Lower leg skin (tissue), 4 donors: ENCODE measurements around the gene TCERG1L. TPM values are rescaled to one million over a fixed set of nuclear protein-coding genes. Genes with fewer than 3 reads are reported as not detected.

Experiments
- DNase-seq, 2 donors: peaks; one replicate each; pipeline ENCODE4 v3.0.0-alpha.2; 2019; ENCODE audit warnings: low spot score in 2 of 2
- H3K4me3 ChIP-seq: fragments of 200-600 bp; sonication (generic); 2 replicates; pipeline ENCODE4 v1.5.1; 2017; ENCODE audit warnings: mild to moderate bottlenecking, low read depth; ENCODE audit not compliant: poor library complexity, severe bottlenecking
- CTCF ChIP-seq, 3 donors: fragments of 450-650 bp; IDR thresholded peaks; one replicate each; pipeline ENCODE4 v1.5.1; 2016; ENCODE audit warnings: antibody characterized with exemption in 3 of 3, mild to moderate bottlenecking in 3 of 3, moderate library complexity in 2 of 3
- POLR2A ChIP-seq, 2 donors: fragments of 450-650 bp; IDR thresholded peaks; one replicate each; pipeline ENCODE4 v1.6.1; 2016 to 2017; ENCODE audit warnings: antibody characterized with exemption in 2 of 2, mild to moderate bottlenecking in 1 of 2, moderate library complexity in 1 of 2
- WGBS, 2 donors: methylation state at CpG; one replicate each; pipeline ENCODE4 v1.1.5; 2018; 5-methylcytosine and 5-hydroxymethylcytosine counted together
- intact Hi-C: fragments of 100-400 bp; cut with DNase I; formaldehyde crosslinking; loops from one replicate; pipeline ENCODE4 v1.15.0; 2023; ENCODE audit warnings: low total_unique reads
- total RNA-seq, 4 donors: library from RNA; depleted of rRNA; stranded (reverse); fragments of >200 nt; gene quantifications; one replicate each; pipeline ENCODE4 v1.1.0, GENCODE V29; 2016

Gene TCERG1L
- total RNA-seq, 4 donors from 2014 or later, result 0.57 to 1.1 (median 0.90) TPM

GRCh38 chr10:131110241-131110783 is 201.2 kb downstream of the TCERG1L start:
- no peak for TF ChIP-seq POLR2A (IDR thresholded peaks at IDR 0.05)
- TF ChIP-seq CTCF (IDR thresholded peaks at IDR 0.05), result no peak
- no peak overlapping the region for H3K4me3 ChIP-seq
- intact Hi-C loops, result no loop called here
- 88 to 89% methylated on average over 11 of the region's 11 CpGs for WGBS, 2 donors
- no peak for DNase-seq

GRCh38 chr10:131109726-131110125 is 201.8 kb downstream of the TCERG1L start:
- H3K4me3 ChIP-seq, result no peak overlapping the region
- 85 to 89% methylated on average over 16 of the region's 16 CpGs for WGBS, 2 donors
- intact Hi-C loops, result no loop called here
- TF ChIP-seq POLR2A (IDR thresholded peaks at IDR 0.05) (no peak), CTCF (IDR thresholded peaks at IDR 0.05) (no peak)
- no peak for DNase-seq

- intact Hi-C loops, result no loop called here
- DNase-seq, result no peak
- TF ChIP-seq CTCF (IDR thresholded peaks at IDR 0.05) (no peak), POLR2A (IDR thresholded peaks at IDR 0.05) (no peak)
- WGBS, 2 donors, result 86 to 89% methylated on average over 19 of the region's 19 CpGs
- H3K4me3 ChIP-seq, result no peak overlapping the region
Observed at GRCh38 chr10:131109291-131109690, 202.2 kb downstream of the TCERG1L start.

GRCh38 chr10:131107970-131108369 is 203.6 kb downstream of the TCERG1L start:
- TF ChIP-seq CTCF (IDR thresholded peaks at IDR 0.05) (no peak), POLR2A (IDR thresholded peaks at IDR 0.05) (no peak)
- WGBS, 2 donors, result 69 to 76% methylated on average over 9 of the region's 9 CpGs
- no peak overlapping the region for H3K4me3 ChIP-seq
- intact Hi-C loops, result no loop called here
- DNase-seq, result no peak

- WGBS, 2 donors, result 56 to 62% methylated on average over 13 of the region's 13 CpGs
- DNase-seq, result no peak
- intact Hi-C loops, result no loop called here
Observed at GRCh38 chr10:131102676-131103075, 208.8 kb downstream of the TCERG1L start.

More at GRCh38 chr10:131102676-131103075, 208.8 kb downstream of the TCERG1L start:
- TF ChIP-seq CTCF (IDR thresholded peaks at IDR 0.05), result no peak
- TF ChIP-seq POLR2A (IDR thresholded peaks at IDR 0.05), result no peak
- H3K4me3 ChIP-seq, result no peak overlapping the region
